H1 (cell line): ENCODE data around the gene ATP1B3. TPM values are rescaled to one million over a fixed set of nuclear protein-coding genes. Genes with fewer than 3 reads are reported as not detected.

ENCODE experiments used
- CTCF ChIA-PET: fragments of 300-600 bp; sonication (Branson Sonifier 250); formaldehyde crosslinking; loops from one replicate; lab custom pipeline; 2021; ENCODE audit not compliant: partially characterized antibody; lab: Charles Lee
- POLR2A ChIA-PET: fragments of 300-600 bp; sonication (Branson Sonifier 250); formaldehyde crosslinking; loops from one replicate; lab custom pipeline; 2021; ENCODE audit warnings: inconsistent platforms; ENCODE audit not compliant: partially characterized antibody; lab: Charles Lee
- DNase-seq, 2 experiments: peaks; one replicate each; pipeline versions ENCODE4 v3.0.0 to v3.0.0-alpha.2; 2010 to 2022; ENCODE audit warnings: low spot score in 2 of 2, low read depth in 1 of 2, mixed read lengths in 1 of 2
- FAIRE-seq: peaks from 2 replicates; lab custom pipeline; 2011; peaks lifted over from hg19 to GRCh38; lab: Jason Lieb, UNC
- H2AFZ ChIP-seq: 2 replicates; pipeline ENCODE4 v1.8.1; 2012; ENCODE audit warnings: low read length, inconsistent platforms
- H2AK5ac ChIP-seq: 2 replicates; pipeline ENCODE4 v1.6.1; 2013; ENCODE audit warnings: low read depth, low read length
- H2BK120ac ChIP-seq: replicated peaks from 2 replicates; pipeline ENCODE3; 2013; ENCODE audit warnings: low read depth, low read length, inconsistent platforms
- H2BK12ac ChIP-seq: 2 replicates; pipeline ENCODE4 v1.6.1; 2013; ENCODE audit warnings: low read depth, low read length
- H2BK15ac ChIP-seq: 2 replicates; pipeline ENCODE4 v1.6.1; 2013; ENCODE audit warnings: low read length
- H2BK20ac ChIP-seq: 2 replicates; pipeline ENCODE4 v1.6.1; 2013; ENCODE audit warnings: low read length
- H2BK5ac ChIP-seq: 2 replicates; pipeline ENCODE4 v1.6.1; 2013; ENCODE audit warnings: low read depth, low read length
- H3K14ac ChIP-seq: 2 replicates; pipeline ENCODE4 v1.6.1; 2013; ENCODE audit warnings: inconsistent platforms; ENCODE audit not compliant: insufficient read length
- H3K18ac ChIP-seq: 2 replicates; pipeline ENCODE4 v1.6.1; 2013; ENCODE audit warnings: low read length; ENCODE audit errors: extremely low read depth
- H3K23ac ChIP-seq: 2 replicates; pipeline ENCODE4 v1.6.1; 2013; ENCODE audit warnings: inconsistent platforms; ENCODE audit not compliant: insufficient read length
- H3K23me2 ChIP-seq: 2 replicates; pipeline ENCODE4 v1.6.1; 2013; ENCODE audit warnings: low read depth, low read length
- H3K27ac ChIP-seq: 2 replicates; pipeline ENCODE4 v1.6.1; 2011; ENCODE audit warnings: low read depth, low read length, inconsistent platforms
- H3K27me3 ChIP-seq, 4 experiments: replicated peaks in 1 of 4; 1 replicate in 1 of 4; 2 replicates in 3 of 4; pipeline versions ENCODE4 v1.6.1 to v1.8.1; 2011 to 2013; ENCODE audit warnings: low read length in 3 of 4, mild to moderate bottlenecking in 3 of 4, inconsistent platforms in 2 of 4, mixed read lengths in 2 of 4, moderate library complexity in 1 of 4; ENCODE audit not compliant: control insufficient read depth in 3 of 4, insufficient read depth in 3 of 4; ENCODE audit errors: extremely low read depth in 1 of 4
- H3K36me3 ChIP-seq, 4 experiments: 2 replicates each; pipeline versions ENCODE4 v1.6.1 to v1.8.1; 2011 to 2013; ENCODE audit warnings: mild to moderate bottlenecking in 4 of 4, low read length in 3 of 4, moderate library complexity in 2 of 4, control low read depth in 1 of 4, inconsistent platforms in 1 of 4; ENCODE audit not compliant: insufficient read depth in 4 of 4, control insufficient read depth in 2 of 4
- H3K4ac ChIP-seq: replicated peaks from 2 replicates; pipeline ENCODE3; 2013; ENCODE audit warnings: low read length, low read depth, mixed read lengths, inconsistent platforms; ENCODE audit not compliant: insufficient read length
- H3K4me1 ChIP-seq, 4 experiments: replicated peaks in 1 of 4; 1 replicate in 1 of 4; 2 replicates in 3 of 4; pipeline versions ENCODE4 v1.6.1 to v1.8.1; 2011 to 2013; ENCODE audit warnings: low read length in 3 of 4, inconsistent platforms in 2 of 4, mixed read lengths in 1 of 4; ENCODE audit not compliant: insufficient read depth in 4 of 4, control insufficient read depth in 3 of 4
- H3K4me2 ChIP-seq, 2 experiments: 2 replicates each; pipeline versions ENCODE4 v1.6.1 to v1.8.1; 2011 to 2013; ENCODE audit warnings: low read depth in 2 of 2, low read length in 2 of 2, control low read depth in 1 of 2, inconsistent platforms in 1 of 2, mild to moderate bottlenecking in 1 of 2; ENCODE audit not compliant: insufficient read depth in 1 of 2
- H3K4me3 ChIP-seq, 4 experiments: fragments of 200-600, 300-600 bp in 1 of 4; sonication (generic), shearing (Covaris generic), sonication (Bioruptor Twin) in 1 of 4; 2 replicates each; pipeline versions ENCODE4 v1.5.1 to v1.8.1; 2011 to 2016; ENCODE audit warnings: low read length in 4 of 4, low read depth in 3 of 4, control low read depth in 2 of 4, inconsistent platforms in 2 of 4, mild to moderate bottlenecking in 2 of 4, mixed read lengths in 1 of 4, moderate library complexity in 1 of 4; ENCODE audit not compliant: insufficient read depth in 2 of 4; ENCODE audit errors: extremely low read depth in 1 of 4
- H3K56ac ChIP-seq: replicated peaks from 2 replicates; pipeline ENCODE3; 2013; ENCODE audit warnings: low read depth, mild to moderate bottlenecking, mixed read lengths, low read length, inconsistent platforms; ENCODE audit not compliant: insufficient read length
- H3K79me1 ChIP-seq: 2 replicates; pipeline ENCODE4 v1.6.1; 2013; ENCODE audit warnings: low read depth, low read length, control low read depth
- H3K79me2 ChIP-seq, 2 experiments: 2 replicates each; pipeline versions ENCODE4 v1.6.1 to v1.8.1; 2012 to 2013; ENCODE audit warnings: low read length in 2 of 2, mild to moderate bottlenecking in 2 of 2, inconsistent platforms in 1 of 2; ENCODE audit not compliant: insufficient read depth in 2 of 2, control insufficient read depth in 1 of 2
- H3K9ac ChIP-seq, 4 experiments: replicated peaks in 1 of 4; 1 replicate in 1 of 4; 2 replicates in 3 of 4; pipeline versions ENCODE4 v1.6.1 to v1.8.1; 2011 to 2013; ENCODE audit warnings: low read depth in 3 of 4, low read length in 3 of 4, control low read depth in 2 of 4, mild to moderate bottlenecking in 2 of 4, moderate library complexity in 2 of 4, inconsistent platforms in 1 of 4; ENCODE audit errors: extremely low read depth in 1 of 4
- H3K9me3 ChIP-seq, 2 experiments: 2 replicates each; pipeline versions ENCODE4 v1.6.1 to v1.8.1; 2012 to 2013; ENCODE audit warnings: mild to moderate bottlenecking in 2 of 2, moderate library complexity in 2 of 2, control low read depth in 1 of 2, inconsistent platforms in 1 of 2, low read depth in 1 of 2, low read length in 1 of 2, mixed read lengths in 1 of 2; ENCODE audit not compliant: insufficient read depth in 2 of 2
- H4K20me1 ChIP-seq, 2 experiments: replicated peaks in 1 of 2; 2 replicates each; pipeline versions ENCODE3 to v1.8.1; 2011 to 2013; ENCODE audit warnings: inconsistent platforms in 2 of 2, low read length in 2 of 2, mild to moderate bottlenecking in 1 of 2; ENCODE audit not compliant: insufficient read depth in 2 of 2, control insufficient read depth in 1 of 2
- H4K5ac ChIP-seq: 2 replicates; pipeline ENCODE4 v1.6.1; 2013; ENCODE audit warnings: low read length, low read depth, mixed read lengths, inconsistent platforms; ENCODE audit not compliant: insufficient read length
- H4K8ac ChIP-seq: 2 replicates; pipeline ENCODE4 v1.8.0; 2013; ENCODE audit warnings: mild to moderate bottlenecking, moderate library complexity, low read length, inconsistent platforms; ENCODE audit not compliant: insufficient read depth; ENCODE audit errors: extremely low read depth
- H4K91ac ChIP-seq: replicated peaks from 2 replicates; pipeline ENCODE3; 2013; ENCODE audit warnings: low read length, mixed read lengths, inconsistent platforms; ENCODE audit not compliant: insufficient read length
- RAD21 ChIP-seq, 2 experiments: IDR thresholded peaks in 1 of 2; conservative IDR thresholded peaks in 1 of 2; 2 replicates each; pipeline ENCODE4 v1.6.1; 2011; ENCODE audit warnings: low read depth in 2 of 2, low read length in 2 of 2, improper control_type of control experiment in 1 of 2, inconsistent platforms in 1 of 2, mild to moderate bottlenecking in 1 of 2, moderate library complexity in 1 of 2
- RBBP5 ChIP-seq: IDR thresholded peaks from 2 replicates; pipeline ENCODE4 v1.7.1; 2012; ENCODE audit warnings: low read depth, mild to moderate bottlenecking, inconsistent platforms, low read length, moderate library complexity, borderline replicate concordance
- TAF1 ChIP-seq: IDR thresholded peaks from 2 replicates; pipeline ENCODE4 v1.6.1; 2011; ENCODE audit warnings: mild to moderate bottlenecking, low read depth, low read length
- WGBS, 2 experiments: shearing (Covaris generic) in 1 of 2; methylation state at CpG; one replicate each; pipeline versions ENCODE4 v1.1.6 to v1.1.7; 2013 to 2015; ENCODE audit warnings: low lambda C conversion rate in 2 of 2, mixed read lengths in 2 of 2, inconsistent platforms in 1 of 2, low coverage in 1 of 2, missing lambda C conversion rate in 1 of 2; ENCODE audit not compliant: insufficient replicate concordance in 2 of 2, insufficient coverage in 1 of 2, insufficient read length in 1 of 2; ENCODE audit errors: extremely low coverage in 1 of 2, missing lambda C conversion rate in 1 of 2; 5-methylcytosine and 5-hydroxymethylcytosine counted together
- polyA plus RNA-seq, 7 experiments: library from polyadenylated mRNA; depleted of rRNA in 3 of 7; stranded (reverse) in 5 of 7; unstranded in 2 of 7; fragments of >200 nt in 5 of 7; fragments of 200-250 nt in 2 of 7; gene quantifications; 1 replicate in 5 of 7; 2 replicates in 1 of 7; 4 replicates in 1 of 7; pipeline versions ENCODE4 v1.2.1 to v1.2.3, GENCODE V29; 2011 to 2013; ENCODE audit warnings: missing spikeins in 2 of 7, mixed read lengths in 2 of 7
- total RNA-seq: library from RNA; stranded (reverse); fragmentation: NEBNext Ultra II Directional; extraction: Animal tissue kit (Norgen Biotek cat#: 25700); gene quantifications from 2 replicates; pipeline ENCODE4 v1.2.1, GENCODE V29; 2021
- TF ChIP-seq, protein P1 (sequence below), 3 experiments: IDR thresholded peaks; 1 replicate in 2 of 3; 2 replicates in 1 of 3; pipeline versions ENCODE4 v1.5.1 to v1.6.1; 2011; ENCODE audit warnings: low read length in 3 of 3, mild to moderate bottlenecking in 3 of 3, inconsistent platforms in 2 of 3, low read depth in 1 of 3, moderate library complexity in 1 of 3; ENCODE audit not compliant: insufficient read depth in 1 of 3; ENCODE audit errors: control extremely low read depth in 1 of 3

Gene ATP1B3
- total and polyA plus RNA-seq, 2 of the 8 experiments (the other 6 are each of a cell fraction or from before 2014, with no cell fraction given) = 233 to 342 TPM

DNA sequence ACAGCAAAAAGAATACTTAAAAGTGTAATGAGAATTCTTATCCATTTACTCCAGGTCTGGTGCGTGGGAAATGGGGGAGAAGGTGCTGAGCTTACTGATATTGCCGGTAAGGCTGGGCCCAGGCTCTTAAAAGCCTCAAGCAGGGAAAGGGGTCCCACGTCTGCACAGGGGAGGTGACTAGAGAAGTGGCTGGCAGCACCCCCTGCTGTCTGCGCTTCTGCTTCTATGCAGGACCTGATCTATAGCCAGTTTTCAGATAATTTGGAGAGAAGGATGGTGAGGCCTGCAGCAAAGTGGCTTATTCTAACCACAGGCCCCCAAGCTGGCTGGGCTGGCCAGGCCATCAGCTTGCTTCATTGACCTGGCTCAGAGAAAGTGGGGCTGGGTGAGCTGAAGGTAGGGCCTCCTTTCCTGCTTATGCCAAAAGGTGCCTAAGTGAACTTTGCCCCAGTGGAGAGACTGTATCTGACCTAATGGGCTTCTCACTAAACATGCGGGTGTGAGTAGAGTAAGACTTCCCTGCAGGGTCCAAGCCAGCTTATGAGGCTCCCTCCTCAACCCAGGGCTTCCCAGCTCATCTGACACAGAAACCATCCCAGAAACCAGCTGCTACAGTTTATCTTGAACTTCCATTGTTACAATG lies 30.9 kb upstream of the ATP1B3 start:
- CTCF ChIA-PET = interaction anchor here (0.7 to 2.5 kb wide), 17 partner anchors 11 to 235 kb away, joined by 3 to 13 read pairs (median 4); no protein-coding TSS in a partner anchor
- DNase-seq = peak; percentile 34 to 53

More for the DNA sequence above, 30.9 kb upstream of the ATP1B3 start:
- POLR2A ChIA-PET = no interaction called here
- TF ChIP-seq TAF1 = no peak
- TF ChIP-seq, protein P1, sequence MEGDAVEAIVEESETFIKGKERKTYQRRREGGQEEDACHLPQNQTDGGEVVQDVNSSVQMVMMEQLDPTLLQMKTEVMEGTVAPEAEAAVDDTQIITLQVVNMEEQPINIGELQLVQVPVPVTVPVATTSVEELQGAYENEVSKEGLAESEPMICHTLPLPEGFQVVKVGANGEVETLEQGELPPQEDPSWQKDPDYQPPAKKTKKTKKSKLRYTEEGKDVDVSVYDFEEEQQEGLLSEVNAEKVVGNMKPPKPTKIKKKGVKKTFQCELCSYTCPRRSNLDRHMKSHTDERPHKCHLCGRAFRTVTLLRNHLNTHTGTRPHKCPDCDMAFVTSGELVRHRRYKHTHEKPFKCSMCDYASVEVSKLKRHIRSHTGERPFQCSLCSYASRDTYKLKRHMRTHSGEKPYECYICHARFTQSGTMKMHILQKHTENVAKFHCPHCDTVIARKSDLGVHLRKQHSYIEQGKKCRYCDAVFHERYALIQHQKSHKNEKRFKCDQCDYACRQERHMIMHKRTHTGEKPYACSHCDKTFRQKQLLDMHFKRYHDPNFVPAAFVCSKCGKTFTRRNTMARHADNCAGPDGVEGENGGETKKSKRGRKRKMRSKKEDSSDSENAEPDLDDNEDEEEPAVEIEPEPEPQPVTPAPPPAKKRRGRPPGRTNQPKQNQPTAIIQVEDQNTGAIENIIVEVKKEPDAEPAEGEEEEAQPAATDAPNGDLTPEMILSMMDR (IDR thresholded peaks at IDR 0.05; ENCODE audit: control extremely low read depth in 1 of 3, insufficient read depth in 1 of 3, low read depth in 1 of 3, low read length in 3 of 3) = peak; percentile 17 to 43 (median 32); a peak in 3 of 4 replicates
- no peak for TF ChIP-seq RBBP5
- TF ChIP-seq RAD21 (IDR thresholded peaks at IDR 0.05 in 1 of 2, conservative IDR thresholded peaks at IDR 0.05 in 1 of 2; ENCODE audit: low read depth in 2 of 2, low read length in 2 of 2) = peak; percentile 43 to 63
- Histone ChIP-seq H3K23ac (no peak overlapping the region), H2AK5ac (no peak overlapping the region), H3K27me3 (no peaks in the 10 kb centered on the region), H3K36me3 (no peaks in the 10 kb centered on the region), H2BK20ac (no peak overlapping the region), H2BK5ac (no peak overlapping the region), H4K91ac (no peak overlapping the region), H2AFZ (peak overlapping the region; percentile 33; the same call in 1 of the 2 replicates), H4K8ac (0 out of 2 replicates have a peak overlapping the region, but pooled peaks have one; percentile 21), H3K56ac (no peak overlapping the region), H3K4ac (no peak overlapping the region), H2BK15ac (no peak overlapping the region), H3K9me3 (no peaks in the 10 kb centered on the region), H3K9ac (no peak overlapping the region), H3K14ac (no peak overlapping the region), H4K5ac (no peak overlapping the region), H4K20me1 (no peaks in the 10 kb centered on the region), H3K79me1 (no peaks in the 10 kb centered on the region), H2BK12ac (no peak overlapping the region), H2BK120ac (no peak overlapping the region), H3K79me2 (no peaks in the 10 kb centered on the region), H3K18ac (no peak overlapping the region), H3K4me2 (no peak overlapping the region), H3K23me2 (no peaks in the 10 kb centered on the region), H3K27ac (no peak overlapping the region), H3K4me3 (no peak overlapping the region), H3K4me1 (peaks cover 0 to 4% (median 0%) of the 10 kb centered on the region in 4 experiments; a peak in 1 of 7 replicates)
- FAIRE-seq = no peak
- 74% methylated on average over 5 of the region's 5 CpGs; no CpG with 5 or more reads in 1 of the 2 experiments for WGBS, 2 experiments
